Bladder microvascular endothelial cell (primary cell): ENCODE measurements around the gene CLIC5. TPM values are rescaled to one million over a fixed set of nuclear protein-coding genes. Genes with fewer than 3 reads are reported as not detected.

Source experiments
- total RNA-seq: library from RNA; depleted of rRNA; stranded (reverse); fragments of >200 nt; gene quantifications from 2 replicates; pipeline ENCODE4 v1.2.3, GENCODE V29; 2014

The CLIC5 gene
- 0.06 and 0.32 TPM in 2 replicates for total RNA-seq

DNA sequence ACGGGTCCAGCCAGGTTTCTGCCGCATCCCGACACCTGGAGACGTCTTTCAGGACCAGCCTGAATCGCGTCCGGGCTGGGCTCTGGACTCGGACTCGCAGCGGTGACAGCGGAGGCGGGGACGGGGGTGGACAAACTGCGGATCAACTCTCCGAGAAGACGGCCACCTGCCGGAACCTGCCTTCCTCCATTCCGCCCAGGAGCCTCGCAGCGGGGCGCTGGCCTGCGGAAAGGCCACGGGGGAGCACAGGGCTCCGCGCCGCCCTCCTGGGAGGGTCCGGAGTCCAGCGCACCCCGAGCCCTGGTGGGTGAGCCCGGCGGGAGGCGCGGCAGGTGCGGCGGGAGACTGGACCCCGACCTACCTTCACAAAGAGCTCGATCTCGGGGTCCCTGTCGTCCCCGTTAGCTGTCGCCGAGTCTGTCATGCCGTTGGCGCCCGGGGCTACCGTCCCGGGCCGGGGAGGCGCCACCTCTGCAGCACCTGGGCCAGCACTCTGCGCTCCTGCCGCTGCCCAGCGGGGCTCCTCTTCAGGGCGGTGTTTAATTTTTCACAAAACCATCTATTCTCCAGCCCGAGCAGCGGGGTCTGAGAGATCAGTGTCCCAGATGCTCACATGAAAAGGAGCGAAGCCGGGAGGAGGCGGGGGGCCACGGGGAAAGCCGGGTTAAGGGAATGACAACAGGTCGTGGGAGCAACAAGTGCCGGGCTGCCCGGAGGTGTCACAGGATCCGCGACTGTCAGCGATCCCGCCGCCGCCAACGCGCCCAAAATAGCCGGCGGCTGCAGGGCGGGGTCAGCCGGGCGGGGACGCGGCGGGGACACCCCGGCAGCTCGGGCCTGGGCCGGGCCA, at the start of gene CLIC5:
Gene CLIC5, minus strand, starts transcription at position 742 of the 850 bp plus-strand sequence. Its CDS starts 318 bp downstream, at position 424.

Other genes starting within 250 kb of the CLIC5 start
- 5.0 and 5.5 TPM in 2 replicates for gene ENPP4, start 114.1 kb upstream of the CLIC5 start, total RNA-seq
- not detected in 2 replicates for gene ENPP5, start 155.1 kb upstream of the CLIC5 start, total RNA-seq